ENCODE measurements around the gene SUSD1. TPM values are rescaled to one million over a fixed set of nuclear protein-coding genes. Genes with fewer than 3 reads are reported as not detected.
"Not testable (repeated sequence)": the region's sequence is repeated elsewhere in the genome, so short reads cannot be mapped to it uniquely, and the experiment has no call there.

Gene SUSD1
- polyA plus RNA-seq, 12 donors: 6.8 to 14.7 (median 11.7) TPM; not detected in 1

GRCh38 chr9:112097712-112098688 lies 77.1 kb downstream of the SUSD1 start:
- peak; percentile 78 for DNase-seq

GRCh38 chr9:112094948-112095681 lies 80.0 kb downstream of the SUSD1 start:
- DNase-seq: no peak

- no peak for DNase-seq
These were observed 80.9 kb downstream of the SUSD1 start for GRCh38 chr9:112094241-112094640.

- DNase-seq: no peak
These were observed 81.3 kb downstream of the SUSD1 start for GRCh38 chr9:112093870-112094216.

GRCh38 chr9:112093147-112093869 lies 81.8 kb downstream of the SUSD1 start:
- no peak for DNase-seq

- no peak for DNase-seq
These were observed 83.3 kb downstream of the SUSD1 start for GRCh38 chr9:112091810-112092209.

- DNase-seq: no peak
These were observed 87.6 kb downstream of the SUSD1 start for GRCh38 chr9:112087506-112087905.

GRCh38 chr9:112086627-112087026 lies 88.5 kb downstream of the SUSD1 start:
- no peak for DNase-seq

GRCh38 chr9:112084907-112085306 lies 90.2 kb downstream of the SUSD1 start:
- DNase-seq: no peak

GRCh38 chr9:112084334-112084733 lies 90.8 kb downstream of the SUSD1 start:
- DNase-seq: no peak

GRCh38 chr9:112081918-112082729 lies 93.0 kb downstream of the SUSD1 start:
- DNase-seq: no peak

- DNase-seq: no peak
These were observed 94.1 kb downstream of the SUSD1 start for GRCh38 chr9:112080831-112081542.

GRCh38 chr9:112078432-112078831 lies 96.7 kb downstream of the SUSD1 start:
- no peak for DNase-seq

- no peak for DNase-seq
These were observed 98.3 kb downstream of the SUSD1 start for GRCh38 chr9:112076814-112077213.

GRCh38 chr9:112075009-112075378 lies 100.1 kb downstream of the SUSD1 start:
- no peak for DNase-seq

- DNase-seq: peak; percentile 80
These were observed 100.7 kb downstream of the SUSD1 start for GRCh38 chr9:112074250-112075008.

- not testable (repeated sequence) for DNase-seq
These were observed 101.4 kb downstream of the SUSD1 start for GRCh38 chr9:112073639-112074173.

GRCh38 chr9:112072721-112073638 lies 102.1 kb downstream of the SUSD1 start:
- DNase-seq: no peak
